Mucosa of rectum (tissue), 2 donors: ENCODE data around the gene ATP2A1.
A peak's percentile ranks its signal among the peaks of the same experiment; 100 is the strongest.
"Not testable (repeated sequence)": the region's sequence is repeated elsewhere in the genome, so short reads cannot be mapped to it uniquely, and the experiment has no call there.

Source experiments
- H3K27ac ChIP-seq, 2 donors: one replicate each; pipeline ENCODE4 v1.7.0; 2013; ENCODE audit warnings: inconsistent platforms in 2 of 2, low read depth in 2 of 2, low read length in 2 of 2
- H3K27me3 ChIP-seq, 2 donors: one replicate each; pipeline ENCODE4 v1.7.0; 2013; ENCODE audit warnings: low read length in 2 of 2; ENCODE audit not compliant: control insufficient read depth in 2 of 2, insufficient read depth in 2 of 2
- H3K36me3 ChIP-seq, 2 donors: one replicate each; pipeline ENCODE4 v1.7.0; 2013; ENCODE audit warnings: low read length in 2 of 2; ENCODE audit not compliant: control insufficient read depth in 2 of 2, insufficient read depth in 2 of 2
- H3K4me1 ChIP-seq, 2 donors: one replicate each; pipeline ENCODE4 v1.7.0; 2013; ENCODE audit warnings: low read length in 2 of 2, mild to moderate bottlenecking in 1 of 2; ENCODE audit not compliant: control insufficient read depth in 2 of 2, insufficient read depth in 2 of 2
- H3K4me3 ChIP-seq, 2 donors: one replicate each; pipeline ENCODE4 v1.7.0; 2013; ENCODE audit warnings: low read length in 2 of 2
- H3K9ac ChIP-seq, 2 donors: one replicate each; pipeline ENCODE4 v1.7.0; 2013; ENCODE audit warnings: low read length in 2 of 2, low read depth in 1 of 2, mild to moderate bottlenecking in 1 of 2
- H3K9me3 ChIP-seq, 2 donors: one replicate each; pipeline ENCODE4 v1.7.0; 2013; ENCODE audit warnings: low read length in 2 of 2; ENCODE audit not compliant: control insufficient read depth in 2 of 2
- donor health status: healthy.
- donor health status: Normal muscosa, but diverticular disease.

Gene ATP2A1

DNA sequence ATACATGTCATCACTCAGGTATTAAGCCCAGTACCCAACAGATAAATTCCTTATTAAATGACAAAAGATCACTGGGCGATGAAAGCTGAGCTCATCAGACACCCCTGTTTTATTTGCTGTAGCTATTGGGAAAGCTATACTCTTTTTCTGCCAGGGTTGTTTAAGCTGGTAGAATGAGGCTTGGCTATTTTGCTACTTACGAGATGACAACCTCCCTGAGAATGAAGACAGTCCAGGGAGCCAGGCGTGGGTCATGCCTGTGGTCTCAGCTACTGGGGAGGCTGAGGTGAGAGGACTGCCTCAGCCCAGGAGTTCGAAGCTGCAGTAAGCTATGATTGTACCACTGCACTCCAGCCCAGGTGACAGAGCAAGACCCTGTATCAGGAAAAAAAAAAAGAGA, 19.0 kb upstream of the ATP2A1 start:
- Histone ChIP-seq H3K4me1 (peaks cover 0 to 3% of the 10 kb centered on the region in 2 donors), H3K27me3 (no peaks in the 10 kb centered on the region), H3K27ac (no peak overlapping the region), H3K9ac (no peak overlapping the region), H3K36me3 (no peaks in the 10 kb centered on the region), H3K9me3 (no peaks in the 10 kb centered on the region), H3K4me3 (no peak overlapping the region)

GRCh38 chr16:28863929-28864793, 14.1 kb upstream of the ATP2A1 start:
- H3K9ac ChIP-seq: peak overlapping the region; percentile 90 to 99
- H3K27me3 ChIP-seq: no peaks in the 10 kb centered on the region
- peaks cover 13 to 18% of the 10 kb centered on the region in 2 donors for H3K4me1 ChIP-seq
- peak overlapping the region; percentile 90 to 93 for H3K4me3 ChIP-seq
- H3K36me3 ChIP-seq: peaks cover 16 to 17% of the 10 kb centered on the region in 2 donors
- H3K27ac ChIP-seq: peak overlapping the region; percentile 96 to 98
- H3K9me3 ChIP-seq: no peaks in the 10 kb centered on the region

DNA sequence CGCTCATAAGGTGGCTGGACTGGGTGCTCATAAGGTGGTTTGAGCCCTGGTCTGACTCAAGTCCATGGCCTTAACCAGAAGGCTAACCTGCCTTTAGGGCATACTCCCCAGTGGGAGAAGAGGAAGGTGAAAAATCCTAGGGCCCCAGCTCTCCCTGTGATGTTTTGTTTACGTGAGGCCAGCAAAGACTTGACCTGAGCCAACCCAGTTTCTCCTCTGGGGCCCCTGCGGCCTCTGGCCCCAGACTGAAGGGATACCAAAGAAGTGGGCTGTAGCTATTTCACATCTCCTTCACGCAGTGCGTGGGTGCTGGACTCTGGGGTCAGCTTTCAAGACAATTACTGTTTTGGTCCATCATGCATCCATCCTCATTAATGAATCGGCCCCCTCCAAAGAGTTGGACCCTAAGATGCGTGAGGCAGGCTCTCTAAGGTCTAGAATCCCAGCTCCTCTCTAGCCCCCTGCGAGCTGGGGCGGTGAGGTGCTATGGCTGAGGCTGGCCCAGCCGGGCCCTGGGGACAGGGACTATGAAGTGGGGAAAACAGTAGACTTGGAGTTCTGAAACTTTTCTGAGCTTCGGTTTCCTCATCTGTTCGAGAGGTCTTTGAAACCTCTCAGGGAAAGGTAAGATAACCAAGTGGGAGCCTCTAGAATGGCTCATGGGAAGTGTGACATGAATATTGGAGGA, 13.1 kb upstream of the ATP2A1 start:
- H3K27ac ChIP-seq: peak overlapping the region; percentile 96 to 98
- H3K9ac ChIP-seq: peak overlapping the region; percentile 90 to 99
- peaks cover 13 to 18% of the 10 kb centered on the region in 2 donors for H3K4me1 ChIP-seq
- no peaks in the 10 kb centered on the region for H3K9me3 ChIP-seq
- peak overlapping the region; percentile 90 to 93 for H3K4me3 ChIP-seq
- peaks cover 26 to 27% of the 10 kb centered on the region in 2 donors for H3K36me3 ChIP-seq
- no peaks in the 10 kb centered on the region for H3K27me3 ChIP-seq

DNA sequence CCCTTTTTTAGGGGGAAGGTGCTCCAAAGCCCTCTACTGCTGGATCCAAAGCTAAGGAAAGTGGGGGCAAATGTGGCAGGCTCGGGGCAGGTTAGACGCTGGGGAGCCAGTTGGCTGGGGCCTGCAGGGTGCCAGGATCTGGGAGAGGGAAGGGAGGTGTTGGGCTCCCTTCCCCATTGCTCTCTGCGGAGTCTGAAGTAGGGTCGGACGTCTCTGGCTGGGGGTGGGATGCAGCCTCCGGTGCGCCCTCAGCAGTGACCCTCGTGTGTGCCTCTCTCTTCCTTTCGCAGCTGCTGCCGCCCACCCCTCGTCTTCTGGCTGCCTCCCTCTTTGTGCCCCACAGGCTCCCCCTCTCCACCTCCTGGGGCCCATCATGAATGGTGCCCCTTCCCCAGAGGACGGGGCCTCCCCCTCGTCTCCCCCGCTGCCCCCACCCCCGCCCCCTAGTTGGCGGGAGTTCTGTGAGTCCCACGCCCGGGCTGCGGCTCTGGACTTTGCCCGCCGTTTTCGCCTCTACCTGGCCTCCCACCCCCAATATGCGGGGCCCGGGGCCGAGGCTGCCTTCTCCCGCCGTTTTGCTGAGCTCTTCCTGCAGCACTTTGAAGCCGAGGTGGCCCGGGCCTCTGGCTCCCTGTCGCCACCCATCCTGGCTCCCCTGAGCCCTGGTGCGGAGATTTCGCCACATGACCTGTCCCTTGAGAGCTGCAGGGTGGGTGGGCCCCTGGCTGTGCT, 12.4 kb upstream of the ATP2A1 start:
- Histone ChIP-seq H3K4me1 (peaks cover 13 to 18% of the 10 kb centered on the region in 2 donors), H3K27me3 (no peaks in the 10 kb centered on the region), H3K9ac (no peak overlapping the region), H3K27ac (no peak overlapping the region), H3K9me3 (no peaks in the 10 kb centered on the region), H3K4me3 (no peak overlapping the region), H3K36me3 (peaks cover 29 to 34% of the 10 kb centered on the region in 2 donors)

- Histone ChIP-seq H3K27ac (no peak overlapping the region), H3K36me3 (peaks cover 32 to 37% of the 10 kb centered on the region in 2 donors), H3K9ac (no peak overlapping the region), H3K27me3 (no peaks in the 10 kb centered on the region), H3K4me1 (peaks cover 13 to 18% of the 10 kb centered on the region in 2 donors), H3K4me3 (no peak overlapping the region), H3K9me3 (no peaks in the 10 kb centered on the region)
Measured at GRCh38 chr16:28866454-28866804, 11.9 kb upstream of the ATP2A1 start.

DNA sequence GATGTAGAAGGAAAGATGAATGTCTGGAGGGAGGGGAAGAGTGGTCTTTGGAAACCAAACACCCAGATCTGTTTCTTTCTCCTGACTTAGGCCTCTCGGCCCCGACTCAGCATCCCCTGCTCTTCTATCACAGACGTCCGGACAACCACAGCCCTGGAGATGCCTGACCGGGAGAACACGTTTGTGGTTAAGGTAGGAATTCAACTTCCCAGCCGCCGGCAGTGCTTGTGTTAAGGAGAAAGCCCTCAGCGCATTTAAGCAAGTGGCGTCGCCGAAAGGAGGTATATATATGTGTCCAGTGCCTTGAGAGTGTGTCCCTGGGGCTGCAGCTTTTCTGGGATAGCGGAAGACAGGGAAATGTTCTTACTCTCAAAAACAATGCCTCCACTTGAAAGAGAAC, 11.0 kb upstream of the ATP2A1 start:
- no peak overlapping the region for H3K9ac ChIP-seq
- H3K4me1 ChIP-seq: peaks cover 13 to 18% of the 10 kb centered on the region in 2 donors
- peaks cover 38 to 45% of the 10 kb centered on the region in 2 donors for H3K36me3 ChIP-seq
- no peaks in the 10 kb centered on the region for H3K9me3 ChIP-seq
- H3K27me3 ChIP-seq: no peaks in the 10 kb centered on the region
- no peak overlapping the region for H3K27ac ChIP-seq
- H3K4me3 ChIP-seq: no peak overlapping the region

DNA sequence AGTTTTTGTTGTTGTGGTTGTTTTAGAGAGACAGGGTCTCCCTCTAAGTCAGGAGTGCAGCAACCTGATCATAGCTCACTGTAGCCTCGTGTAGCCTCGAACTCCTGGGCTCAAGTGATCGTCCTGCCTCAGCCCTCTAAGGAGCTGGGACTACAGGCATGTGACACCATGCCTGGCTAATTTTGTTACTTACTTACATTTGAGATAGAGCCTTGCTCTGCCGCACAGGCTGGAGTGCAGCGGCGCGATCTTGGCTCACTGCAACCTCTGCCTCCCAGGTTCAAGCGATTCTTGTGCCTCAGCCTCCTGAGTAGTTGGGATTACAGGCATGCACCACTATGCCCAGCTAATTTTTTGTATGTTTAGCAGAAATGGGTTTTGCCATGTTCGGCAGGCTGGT, 10.6 kb upstream of the ATP2A1 start:
- H3K9ac ChIP-seq, H3K27me3 ChIP-seq, H3K9me3 ChIP-seq, H3K4me3 ChIP-seq, H3K27ac ChIP-seq: not testable (repeated sequence)
- Histone ChIP-seq H3K4me1 (peaks cover 13 to 18% of the 10 kb centered on the region in 2 donors), H3K36me3 (peaks cover 42 to 45% of the 10 kb centered on the region in 2 donors)

DNA sequence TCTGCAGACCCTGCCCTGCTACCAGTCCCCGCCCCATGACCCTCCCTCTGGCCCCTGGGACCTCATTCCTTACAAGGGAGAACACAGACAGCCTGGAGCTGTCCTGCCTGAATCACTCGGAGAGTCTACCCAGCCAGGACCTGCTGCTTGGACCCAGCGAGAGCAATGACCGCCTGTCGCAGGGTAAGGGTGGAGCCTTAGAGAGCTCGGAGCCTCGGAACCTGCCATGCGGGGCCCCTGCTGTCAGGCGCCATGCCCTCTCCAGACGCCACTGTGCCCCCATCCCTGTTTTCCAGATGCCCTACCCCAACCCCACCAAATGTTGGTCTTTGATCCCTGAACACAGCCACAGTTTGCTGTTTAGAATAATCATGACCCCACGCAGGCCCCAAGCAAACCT, 9.1 kb upstream of the ATP2A1 start:
- Histone ChIP-seq H3K27ac (no peak overlapping the region), H3K4me1 (peaks cover 13 to 16% of the 10 kb centered on the region in 2 donors), H3K9me3 (no peaks in the 10 kb centered on the region), H3K36me3 (peaks cover 50 to 52% of the 10 kb centered on the region in 2 donors), H3K4me3 (no peak overlapping the region), H3K9ac (no peak overlapping the region), H3K27me3 (no peaks in the 10 kb centered on the region)

DNA sequence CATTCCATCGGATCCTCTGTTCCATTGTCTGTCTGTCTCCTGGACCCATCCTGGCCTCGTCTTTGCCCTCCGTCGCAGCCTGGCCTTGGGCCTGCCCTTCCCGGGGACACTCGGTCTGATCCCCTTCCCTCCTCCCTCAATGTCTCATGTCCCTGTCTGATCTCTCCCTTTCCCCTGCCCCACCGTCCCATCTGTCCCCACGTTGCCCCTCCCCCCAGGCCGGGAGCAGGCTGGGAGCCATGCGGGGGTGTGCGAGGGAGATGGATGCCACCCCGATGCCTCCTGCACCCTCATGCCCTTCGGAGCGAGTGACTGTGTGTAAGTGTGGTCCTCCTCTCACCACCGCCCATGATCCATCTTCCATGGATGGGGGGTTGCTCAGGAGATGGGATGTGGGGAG, 5.3 kb upstream of the ATP2A1 start:
- H3K9me3 ChIP-seq: no peaks in the 10 kb centered on the region
- no peak overlapping the region for H3K27ac ChIP-seq
- no peak overlapping the region for H3K4me3 ChIP-seq
- no peak overlapping the region for H3K9ac ChIP-seq
- no peaks in the 10 kb centered on the region for H3K4me1 ChIP-seq
- no peaks in the 10 kb centered on the region for H3K27me3 ChIP-seq
- peaks cover 42 to 43% of the 10 kb centered on the region in 2 donors for H3K36me3 ChIP-seq
